ENCODE results near the gene CAPN7. TPM values are rescaled to one million over a fixed set of nuclear protein-coding genes. Genes with fewer than 3 reads are reported as not detected.
A peak's percentile ranks its signal among the peaks of the same experiment; 100 is the strongest.
"Not testable (repeated sequence)": the region's sequence is repeated elsewhere in the genome, so short reads cannot be mapped to it uniquely, and the experiment has no call there.

Gene CAPN7
- 10 to 100 TPM; 51.8 to 52.3 TPM for total RNA-seq

GRCh38 chr3:15205934-15206661, at the start of gene CAPN7:
CAPN7 (plus strand) TSS chr3:15206246; CDS start chr3:15206496, 250 bp downstream.
- POLR2A ChIA-PET, result interaction anchor here (0.6 to 1.4 kb wide), 10 partner anchors 14 to 395 kb away, joined by 3 to 7 read pairs (median 3); partner anchors contain the start of genes BTD, HACL1 and RBSN
- no peaks in the 10 kb centered on the region for H3K9me3 Mint-ChIP-seq
- DNase-seq, result peak; percentile 99
- H3K4me1 Mint-ChIP-seq, result peaks cover 23% of the 10 kb centered on the region
- H3K27ac Mint-ChIP-seq, result peak within 1 kb of the TSS; percentile 89
- H3K36me3 Mint-ChIP-seq, result peaks cover 2% of the 10 kb centered on the region
- H3K4me3 Mint-ChIP-seq, result peak within 1 kb of the TSS; percentile 90
- H3K27me3 Mint-ChIP-seq, result no peaks in the 10 kb centered on the region
- peak; percentile 93 for ATAC-seq (ENCODE audit: low read depth)

GRCh38 chr3:15157441-15157840, 48.6 kb upstream of the CAPN7 start:
- H3K9me3 Mint-ChIP-seq, result peaks cover 6% of the 10 kb centered on the region
- POLR2A ChIA-PET, result no interaction called here
- peaks cover 1% of the 10 kb centered on the region for H3K36me3 Mint-ChIP-seq
- DNase-seq (no peak), ATAC-seq (ENCODE audit: low read depth) (no peak)
- peaks cover 4% of the 10 kb centered on the region for H3K4me1 Mint-ChIP-seq
- peaks cover 44% of the 10 kb centered on the region for H3K27me3 Mint-ChIP-seq
- H3K4me3 Mint-ChIP-seq, result no peak overlapping the region
- no peak overlapping the region for H3K27ac Mint-ChIP-seq

- Mint-ChIP-seq H3K4me3 (no peak overlapping the region), H3K9me3 (peaks cover 6% of the 10 kb centered on the region), H3K4me1 (peaks cover 4% of the 10 kb centered on the region), H3K27ac (no peak overlapping the region), H3K36me3 (peaks cover 1% of the 10 kb centered on the region), H3K27me3 (peaks cover 27% of the 10 kb centered on the region)
- POLR2A ChIA-PET, result no interaction called here
- peak; percentile 56 for ATAC-seq (ENCODE audit: low read depth)
- no peak for DNase-seq
Observed at GRCh38 chr3:15159501-15160136, 46.4 kb upstream of the CAPN7 start.

- peaks cover 16% of the 10 kb centered on the region for H3K27me3 Mint-ChIP-seq
- no peak overlapping the region for H3K27ac Mint-ChIP-seq
- H3K4me1 Mint-ChIP-seq, result peaks cover 4% of the 10 kb centered on the region
- H3K4me3 Mint-ChIP-seq, result no peak overlapping the region
- H3K9me3 Mint-ChIP-seq, result peaks cover 6% of the 10 kb centered on the region
- DNase-seq, result no peak
- ATAC-seq (ENCODE audit: low read depth), result no peak
- peaks cover 1% of the 10 kb centered on the region for H3K36me3 Mint-ChIP-seq
- POLR2A ChIA-PET, result no interaction called here
Observed at GRCh38 chr3:15160662-15161061, 45.4 kb upstream of the CAPN7 start.

GRCh38 chr3:15161133-15161532, 44.9 kb upstream of the CAPN7 start:
- Mint-ChIP-seq H3K9me3 (peaks cover 6% of the 10 kb centered on the region), H3K27me3 (peaks cover 12% of the 10 kb centered on the region), H3K27ac (no peak overlapping the region), H3K36me3 (peaks cover 1% of the 10 kb centered on the region), H3K4me3 (no peak overlapping the region), H3K4me1 (peaks cover 4% of the 10 kb centered on the region)
- POLR2A ChIA-PET, result no interaction called here
- no peak for ATAC-seq (ENCODE audit: low read depth)
- no peak for DNase-seq

GRCh38 chr3:15163656-15164055, 42.4 kb upstream of the CAPN7 start:
- H3K4me1 Mint-ChIP-seq; H3K27me3 Mint-ChIP-seq; DNase-seq; H3K27ac Mint-ChIP-seq; H3K36me3 Mint-ChIP-seq; ATAC-seq (ENCODE audit: low read depth); POLR2A ChIA-PET; H3K4me3 Mint-ChIP-seq; H3K9me3 Mint-ChIP-seq: not testable (repeated sequence)

- Mint-ChIP-seq H3K27me3 (peaks cover 6% of the 10 kb centered on the region), H3K36me3 (no peaks in the 10 kb centered on the region), H3K4me3 (no peak overlapping the region), H3K9me3 (no peaks in the 10 kb centered on the region), H3K4me1 (peaks cover 4% of the 10 kb centered on the region), H3K27ac (no peak overlapping the region)
- ATAC-seq (ENCODE audit: low read depth), result no peak
- DNase-seq, result no peak
- POLR2A ChIA-PET, result no interaction called here
Observed at GRCh38 chr3:15164340-15164739, 41.7 kb upstream of the CAPN7 start.

GRCh38 chr3:15165061-15165460, 41.0 kb upstream of the CAPN7 start:
- POLR2A ChIA-PET, result no interaction called here
- Mint-ChIP-seq H3K27ac (no peak overlapping the region), H3K4me1 (peaks cover under 1% of the 10 kb centered on the region), H3K4me3 (no peak overlapping the region), H3K9me3 (no peaks in the 10 kb centered on the region), H3K36me3 (no peaks in the 10 kb centered on the region), H3K27me3 (peaks cover 6% of the 10 kb centered on the region)
- no peak for DNase-seq
- no peak for ATAC-seq (ENCODE audit: low read depth)

GRCh38 chr3:15166391-15166790, 39.7 kb upstream of the CAPN7 start:
- H3K27ac Mint-ChIP-seq; DNase-seq; H3K27me3 Mint-ChIP-seq; ATAC-seq (ENCODE audit: low read depth); H3K4me3 Mint-ChIP-seq; H3K9me3 Mint-ChIP-seq; H3K4me1 Mint-ChIP-seq; POLR2A ChIA-PET; H3K36me3 Mint-ChIP-seq: not testable (repeated sequence)

GRCh38 chr3:15171096-15171495, 35.0 kb upstream of the CAPN7 start:
- H3K4me3 Mint-ChIP-seq, result no peak overlapping the region
- H3K4me1 Mint-ChIP-seq, result peaks cover 8% of the 10 kb centered on the region
- H3K27me3 Mint-ChIP-seq, result peaks cover 20% of the 10 kb centered on the region
- POLR2A ChIA-PET, result no interaction called here
- DNase-seq, result no peak
- no peak overlapping the region for H3K27ac Mint-ChIP-seq
- no peaks in the 10 kb centered on the region for H3K36me3 Mint-ChIP-seq
- no peaks in the 10 kb centered on the region for H3K9me3 Mint-ChIP-seq
- peak; percentile 47 for ATAC-seq (ENCODE audit: low read depth)

- no peak for ATAC-seq (ENCODE audit: low read depth)
- Mint-ChIP-seq H3K9me3 (no peaks in the 10 kb centered on the region), H3K4me3 (no peak overlapping the region), H3K36me3 (no peaks in the 10 kb centered on the region), H3K27ac (no peak overlapping the region), H3K4me1 (peaks cover 8% of the 10 kb centered on the region), H3K27me3 (peaks cover 25% of the 10 kb centered on the region)
- POLR2A ChIA-PET, result no interaction called here
- no peak for DNase-seq
Observed at GRCh38 chr3:15172806-15173205, 33.2 kb upstream of the CAPN7 start.

GRCh38 chr3:15174953-15175352, 31.1 kb upstream of the CAPN7 start:
- ATAC-seq (ENCODE audit: low read depth), result no peak
- H3K27ac Mint-ChIP-seq, result no peak overlapping the region

GRCh38 chr3:15175605-15176004, 30.4 kb upstream of the CAPN7 start:
- peaks cover 18% of the 10 kb centered on the region for H3K4me1 Mint-ChIP-seq
- no peak overlapping the region for H3K4me3 Mint-ChIP-seq
- DNase-seq (no peak), ATAC-seq (ENCODE audit: low read depth) (no peak)
- H3K36me3 Mint-ChIP-seq, result peaks cover 2% of the 10 kb centered on the region
- no peak overlapping the region for H3K27ac Mint-ChIP-seq
- POLR2A ChIA-PET, result no interaction called here
- H3K27me3 Mint-ChIP-seq, result peaks cover 26% of the 10 kb centered on the region
- no peaks in the 10 kb centered on the region for H3K9me3 Mint-ChIP-seq

More at GRCh38 chr3:15174953-15175352, 31.1 kb upstream of the CAPN7 start:
- POLR2A ChIA-PET, result no interaction called here
- Mint-ChIP-seq H3K27me3 (peaks cover 24% of the 10 kb centered on the region), H3K4me1 (peaks cover 13% of the 10 kb centered on the region), H3K4me3 (no peak overlapping the region), H3K36me3 (peaks cover 2% of the 10 kb centered on the region), H3K9me3 (no peaks in the 10 kb centered on the region)
- no peak for DNase-seq

- Mint-ChIP-seq H3K36me3 (peaks cover 2% of the 10 kb centered on the region), H3K27ac (no peak overlapping the region), H3K4me1 (peaks cover 10% of the 10 kb centered on the region), H3K4me3 (peak overlapping the region; percentile 11), H3K9me3 (no peaks in the 10 kb centered on the region), H3K27me3 (peaks cover 38% of the 10 kb centered on the region)
- ATAC-seq (ENCODE audit: low read depth) (peak; percentile 58), DNase-seq (no peak)
- POLR2A ChIA-PET, result no interaction called here
Observed at GRCh38 chr3:15180042-15180611, 25.9 kb upstream of the CAPN7 start.
